HepG2 (cell line): Measurements from ENCODE around the gene RASL12. TPM values are rescaled to one million over a fixed set of nuclear protein-coding genes. Genes with fewer than 3 reads are reported as not detected.

Experiments used
- AGO1 ChIP-seq: fragments of 200-400 bp; formaldehyde crosslinking; IDR thresholded peaks from 2 replicates; pipeline ENCODE4 v1.6.1; 2017; ENCODE audit warnings: mild to moderate bottlenecking, low read depth, low read length, moderate library complexity; ENCODE audit not compliant: poor library complexity, severe bottlenecking
- ETV6 ChIP-seq: sonication (generic); formaldehyde crosslinking; conservative IDR thresholded peaks from 2 replicates; pipeline ENCODE4 v1.4.0; 2020; ENCODE audit warnings: missing genetic modification reagents
- KLF11 ChIP-seq: IDR thresholded peaks from 2 replicates; pipeline ENCODE4 v1.6.1; 2016; ENCODE audit warnings: missing compliant biosample characterization
- MYNN ChIP-seq: sonication (generic); formaldehyde crosslinking; IDR thresholded peaks from 2 replicates; pipeline ENCODE4 v1.4.0; 2020; ENCODE audit warnings: mild to moderate bottlenecking, low read depth, missing genetic modification reagents
- RAD21 ChIP-seq: fragments of 450-650 bp; formaldehyde crosslinking; IDR thresholded peaks from 2 replicates; pipeline ENCODE4 v1.5.0; 2020; ENCODE audit warnings: mild to moderate bottlenecking
- SMARCC2 ChIP-seq: fragments of 450-650 bp; IDR thresholded peaks from 2 replicates; pipeline ENCODE4 v1.6.1; 2017; ENCODE audit warnings: antibody characterized with exemption, mild to moderate bottlenecking
- ZNF407 ChIP-seq: sonication (generic); formaldehyde crosslinking; IDR thresholded peaks from one replicate; pipeline ENCODE4 v1.5.1; 2020; ENCODE audit warnings: mild to moderate bottlenecking, missing genetic modification reagents; ENCODE audit errors: not compliant biosample characterization
- ZNF513 ChIP-seq: sonication (generic); formaldehyde crosslinking; conservative IDR thresholded peaks from 2 replicates; pipeline ENCODE4 v1.5.0; 2020; ENCODE audit warnings: missing genetic modification reagents
- polyA plus RNA-seq, 8 experiments: library from polyadenylated mRNA; depleted of rRNA in 3 of 8; stranded (reverse) in 7 of 8; unstranded in 1 of 8; fragments of >200 nt; fragmentation: Illumina TruSeq in 4 of 8; extraction: Trizol in 4 of 8; gene quantifications; 2 replicates each; pipeline versions ENCODE4 v1.2.1 to v1.2.3, GENCODE V29; 2011 to 2016; ENCODE audit warnings: low read depth in 4 of 8, missing spikeins in 1 of 8, mixed read lengths in 1 of 8; ENCODE audit not compliant: insufficient read depth in 1 of 8
- total RNA-seq, 5 experiments: library from RNA; depleted of rRNA; stranded (reverse); fragments of >200 nt; fragmentation: Illumina TruSeq; extraction: Trizol; gene quantifications; 2 replicates each; pipeline ENCODE4 v1.2.3, GENCODE V29; 2016; ENCODE audit warnings: low read depth in 1 of 5
- TF ChIP-seq, protein P1 (sequence below): sonication (generic); formaldehyde crosslinking; IDR thresholded peaks from 2 replicates; pipeline ENCODE4 v1.4.0; 2020; ENCODE audit warnings: missing genetic modification reagents
- TF ChIP-seq, protein P2 (sequence below): sonication (generic); formaldehyde crosslinking; IDR thresholded peaks from 2 replicates; pipeline ENCODE4 v1.9.0; 2021; ENCODE audit warnings: missing genetic modification reagents, mild to moderate bottlenecking, borderline replicate concordance

The RASL12 gene
- total and polyA plus RNA-seq, 2 of the 13 experiments (the other 11 are each of a cell fraction or from before 2014, with no cell fraction given), result 0.16 to 0.55 TPM

DNA sequence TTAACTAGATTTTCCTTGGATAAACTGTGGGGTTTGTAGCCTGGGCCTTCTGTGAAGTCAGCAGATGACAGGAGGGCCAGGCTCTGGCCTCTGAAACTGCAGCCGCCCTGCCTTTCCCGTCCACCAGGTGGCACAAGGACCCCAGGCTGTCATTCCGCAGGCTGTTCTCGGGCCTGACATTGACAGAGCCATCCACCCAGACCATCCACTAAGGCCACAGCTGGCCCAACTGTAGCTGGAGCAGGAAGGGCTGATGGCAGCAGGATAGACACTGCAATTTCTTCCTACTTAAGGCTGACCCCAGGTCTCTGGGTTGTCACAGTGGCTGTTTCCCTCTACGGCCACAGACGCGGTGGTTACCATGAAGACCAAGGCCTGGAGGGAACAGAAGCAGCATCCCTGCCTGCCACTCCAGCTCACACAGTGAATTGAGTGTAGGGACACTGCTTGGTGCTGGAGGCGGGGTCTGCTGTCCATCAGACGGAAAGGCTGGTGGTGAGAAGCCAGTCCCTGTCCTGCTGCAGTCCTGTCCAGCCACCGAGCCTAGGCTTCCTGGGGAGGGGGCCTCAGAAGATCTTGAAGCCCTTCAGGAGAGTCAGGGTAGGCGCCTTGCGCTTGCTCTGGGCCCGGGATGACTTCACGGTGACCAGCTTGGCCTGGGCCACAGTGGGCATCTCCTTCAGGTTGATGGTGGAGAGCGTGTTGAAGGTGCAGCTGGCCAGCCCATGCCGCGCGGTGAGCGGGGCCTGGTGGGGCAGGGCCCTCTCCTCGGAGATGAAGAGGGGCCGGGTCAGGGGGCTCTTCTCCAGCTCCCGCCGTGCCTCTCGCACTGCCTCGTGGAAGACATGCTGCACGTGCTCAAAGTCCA is 13.2 kb downstream of the RASL12 start (continued):
- TF ChIP-seq ZNF407 (CRISPR knock-in tag) (no peak), RAD21 (CRISPR knock-in tag) (peak; percentile 98), KLF11 (no peak), MYNN (CRISPR knock-in tag) (no peak), SMARCC2 (no peak), AGO1 (no peak), ETV6 (no peak), ZNF513 (CRISPR knock-in tag) (no peak)
- TF ChIP-seq, protein P1, sequence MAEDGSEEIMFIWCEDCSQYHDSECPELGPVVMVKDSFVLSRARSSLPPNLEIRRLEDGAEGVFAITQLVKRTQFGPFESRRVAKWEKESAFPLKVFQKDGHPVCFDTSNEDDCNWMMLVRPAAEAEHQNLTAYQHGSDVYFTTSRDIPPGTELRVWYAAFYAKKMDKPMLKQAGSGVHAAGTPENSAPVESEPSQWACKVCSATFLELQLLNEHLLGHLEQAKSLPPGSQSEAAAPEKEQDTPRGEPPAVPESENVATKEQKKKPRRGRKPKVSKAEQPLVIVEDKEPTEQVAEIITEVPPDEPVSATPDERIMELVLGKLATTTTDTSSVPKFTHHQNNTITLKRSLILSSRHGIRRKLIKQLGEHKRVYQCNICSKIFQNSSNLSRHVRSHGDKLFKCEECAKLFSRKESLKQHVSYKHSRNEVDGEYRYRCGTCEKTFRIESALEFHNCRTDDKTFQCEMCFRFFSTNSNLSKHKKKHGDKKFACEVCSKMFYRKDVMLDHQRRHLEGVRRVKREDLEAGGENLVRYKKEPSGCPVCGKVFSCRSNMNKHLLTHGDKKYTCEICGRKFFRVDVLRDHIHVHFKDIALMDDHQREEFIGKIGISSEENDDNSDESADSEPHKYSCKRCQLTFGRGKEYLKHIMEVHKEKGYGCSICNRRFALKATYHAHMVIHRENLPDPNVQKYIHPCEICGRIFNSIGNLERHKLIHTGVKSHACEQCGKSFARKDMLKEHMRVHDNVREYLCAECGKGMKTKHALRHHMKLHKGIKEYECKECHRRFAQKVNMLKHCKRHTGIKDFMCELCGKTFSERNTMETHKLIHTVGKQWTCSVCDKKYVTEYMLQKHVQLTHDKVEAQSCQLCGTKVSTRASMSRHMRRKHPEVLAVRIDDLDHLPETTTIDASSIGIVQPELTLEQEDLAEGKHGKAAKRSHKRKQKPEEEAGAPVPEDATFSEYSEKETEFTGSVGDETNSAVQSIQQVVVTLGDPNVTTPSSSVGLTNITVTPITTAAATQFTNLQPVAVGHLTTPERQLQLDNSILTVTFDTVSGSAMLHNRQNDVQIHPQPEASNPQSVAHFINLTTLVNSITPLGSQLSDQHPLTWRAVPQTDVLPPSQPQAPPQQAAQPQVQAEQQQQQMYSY, result no peak
- TF ChIP-seq, protein P2, sequence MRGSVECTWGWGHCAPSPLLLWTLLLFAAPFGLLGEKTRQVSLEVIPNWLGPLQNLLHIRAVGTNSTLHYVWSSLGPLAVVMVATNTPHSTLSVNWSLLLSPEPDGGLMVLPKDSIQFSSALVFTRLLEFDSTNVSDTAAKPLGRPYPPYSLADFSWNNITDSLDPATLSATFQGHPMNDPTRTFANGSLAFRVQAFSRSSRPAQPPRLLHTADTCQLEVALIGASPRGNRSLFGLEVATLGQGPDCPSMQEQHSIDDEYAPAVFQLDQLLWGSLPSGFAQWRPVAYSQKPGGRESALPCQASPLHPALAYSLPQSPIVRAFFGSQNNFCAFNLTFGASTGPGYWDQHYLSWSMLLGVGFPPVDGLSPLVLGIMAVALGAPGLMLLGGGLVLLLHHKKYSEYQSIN (CRISPR knock-in tag), result no peak
